HG03442 (cell line): ENCODE results near the gene CYP27A1.
"Not testable (repeated sequence)": the region's sequence is repeated elsewhere in the genome, so short reads cannot be mapped to it uniquely, and the experiment has no call there.

Experiments
- ATAC-seq: cut with Tn5 transposase; IDR thresholded peaks from one replicate; pipeline ENCODE4 v1.9.1; 2021; ENCODE audit warnings: mild to moderate bottlenecking, moderate library complexity; ENCODE audit not compliant: unreplicated experiment

Gene CYP27A1

DNA sequence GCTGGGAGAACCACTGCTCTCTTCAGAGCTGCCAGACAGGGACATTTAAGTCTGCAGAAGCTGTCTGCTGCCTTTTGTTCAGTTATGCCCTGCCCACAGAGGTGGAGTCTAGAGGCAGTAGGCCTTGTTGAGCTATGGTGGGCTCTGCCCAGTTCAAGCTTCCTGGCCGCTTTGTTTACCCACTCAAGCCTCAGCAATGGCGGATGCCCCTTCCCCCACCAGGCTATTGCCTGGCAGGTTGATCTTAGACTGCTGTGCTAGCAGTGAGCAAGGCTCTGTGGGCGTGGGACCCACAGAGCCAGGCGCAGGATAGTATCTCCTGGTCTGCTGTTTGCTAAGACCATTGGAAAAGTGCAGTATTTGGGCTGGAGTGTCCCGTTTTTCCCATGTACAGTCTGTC is 9.2 kb upstream of the CYP27A1 start:
- ATAC-seq = not testable (repeated sequence)

DNA sequence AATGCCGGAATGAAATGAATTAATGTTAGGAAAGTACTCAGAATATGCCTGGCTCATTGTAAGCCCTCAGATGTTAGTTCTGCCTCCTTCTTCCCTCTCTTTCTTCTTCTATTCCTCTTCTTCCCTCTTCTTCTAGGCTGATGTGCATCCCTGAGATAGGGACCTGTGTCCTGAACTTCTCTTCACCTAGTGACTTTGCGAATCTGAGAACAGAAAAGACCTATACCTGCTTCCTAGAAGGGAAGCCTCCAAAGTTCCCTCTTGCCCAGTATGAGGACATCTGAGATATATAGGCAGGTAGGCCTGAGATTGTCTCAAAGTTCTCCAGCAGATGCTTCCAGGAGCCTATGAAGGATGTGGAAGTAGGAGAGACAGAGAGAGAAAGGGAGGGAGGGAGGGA is 8.1 kb upstream of the CYP27A1 start:
- no peak for ATAC-seq

DNA sequence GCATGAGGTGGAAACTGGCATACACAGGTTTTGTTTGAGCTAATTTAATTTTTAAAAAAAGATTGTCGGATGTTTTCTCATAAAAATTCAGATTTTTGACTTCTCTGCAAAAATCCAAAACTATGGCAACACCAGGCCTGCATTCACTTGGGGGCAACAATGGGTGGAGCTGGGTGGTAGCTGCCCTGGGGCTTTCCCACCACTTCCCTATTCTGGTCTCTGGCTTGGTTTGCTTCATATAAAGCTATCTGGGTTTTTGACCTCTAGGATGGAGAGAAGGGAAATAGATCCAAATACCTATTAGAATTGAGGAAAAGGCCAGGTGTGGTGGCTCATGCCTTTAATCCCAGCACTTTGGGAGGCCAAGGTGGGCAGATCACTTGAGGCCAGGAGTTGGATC is 5.5 kb upstream of the CYP27A1 start:
- ATAC-seq = no peak

DNA sequence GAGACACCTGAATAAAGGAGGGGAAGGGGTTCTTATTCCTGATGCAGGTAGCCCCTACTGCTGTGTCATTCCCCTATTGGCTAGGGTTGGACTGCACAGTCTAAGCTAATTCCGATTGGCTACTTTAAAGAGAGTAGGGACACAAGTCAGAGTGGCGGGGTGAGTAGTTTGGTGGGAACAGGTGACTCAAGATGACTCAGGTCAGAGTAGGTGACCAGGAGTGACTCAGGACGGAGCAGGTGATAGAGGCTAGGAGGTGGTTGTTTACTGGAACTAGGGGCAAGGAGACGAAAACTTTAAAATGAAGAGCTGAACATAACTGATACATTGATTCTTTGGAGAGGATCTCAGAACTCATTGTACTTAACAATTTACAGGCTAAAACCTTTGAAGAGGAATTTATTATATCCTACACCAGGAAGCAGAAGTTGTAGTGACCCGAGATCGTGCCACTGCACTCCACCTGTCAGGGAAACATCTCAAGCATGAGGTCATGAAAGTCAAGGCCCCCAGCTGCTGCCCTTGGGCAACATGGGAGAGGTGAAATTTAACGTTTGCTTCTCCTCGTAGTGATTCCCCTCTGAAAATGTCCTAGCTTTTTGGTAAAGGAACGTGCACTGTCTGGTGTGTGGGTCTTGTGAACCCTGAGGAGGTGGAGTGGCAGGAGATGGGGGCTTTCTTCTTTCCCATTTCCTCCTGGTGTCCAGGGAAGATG is 4.5 kb upstream of the CYP27A1 start:
- no peak for ATAC-seq

DNA sequence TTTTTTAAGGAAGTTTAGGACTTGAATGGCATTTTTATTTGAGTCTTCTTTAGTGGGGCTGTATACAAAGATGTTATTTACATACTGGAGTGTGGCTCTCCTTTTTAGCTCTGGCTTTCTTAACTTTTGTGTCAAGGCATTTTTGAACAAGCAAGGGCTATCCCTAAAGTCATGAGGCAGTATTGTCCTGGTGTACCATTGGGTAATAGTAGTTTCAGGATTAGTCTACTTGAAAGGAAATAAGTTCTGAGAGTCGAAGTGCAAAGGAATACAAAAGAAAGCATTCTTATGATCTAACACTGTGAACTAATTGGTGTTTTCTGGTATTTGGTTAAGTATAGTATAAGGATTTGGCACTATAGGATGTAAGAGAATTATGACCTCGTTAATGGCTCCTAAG is 1.9 kb upstream of the CYP27A1 start:
- ATAC-seq = no peak

DNA sequence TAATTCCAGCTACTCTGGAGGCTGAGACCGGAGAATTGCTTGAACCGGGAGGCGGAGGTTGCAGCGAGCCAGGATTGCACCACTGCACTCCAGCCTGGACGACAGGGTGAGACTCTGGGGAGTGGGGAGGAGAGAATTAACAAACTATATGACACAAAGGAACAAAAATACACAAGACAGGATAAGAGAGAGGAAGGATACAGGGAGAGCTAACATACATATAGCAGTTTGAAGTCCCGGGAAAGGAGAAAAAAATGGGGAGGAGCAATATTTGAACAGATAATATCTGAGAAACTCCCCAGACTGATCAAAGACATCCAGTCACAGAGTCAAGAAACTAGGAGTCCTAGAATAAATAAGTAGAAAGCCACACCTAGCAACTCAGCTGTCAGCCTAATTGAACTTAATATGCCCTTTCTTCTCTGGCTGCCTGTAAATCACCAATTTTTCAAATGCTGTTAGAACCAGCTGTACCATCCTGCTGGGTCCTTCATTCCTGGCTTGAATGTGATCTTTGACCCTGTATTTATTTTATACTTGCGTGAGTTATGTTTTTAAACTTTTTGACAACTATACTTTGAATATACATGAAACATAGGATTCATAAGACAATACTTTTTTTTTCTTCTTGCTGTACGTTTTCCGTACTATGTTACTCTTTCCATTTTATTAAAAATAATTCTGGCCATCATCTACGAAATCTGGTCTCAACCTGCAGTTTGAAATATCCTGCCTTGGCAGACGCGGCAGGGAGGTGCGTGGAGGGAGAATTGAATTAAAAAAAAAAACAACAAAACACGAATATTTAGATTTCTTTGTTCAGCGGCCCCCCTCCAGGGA is 876 bp upstream of the CYP27A1 start:
- no peak for ATAC-seq

DNA sequence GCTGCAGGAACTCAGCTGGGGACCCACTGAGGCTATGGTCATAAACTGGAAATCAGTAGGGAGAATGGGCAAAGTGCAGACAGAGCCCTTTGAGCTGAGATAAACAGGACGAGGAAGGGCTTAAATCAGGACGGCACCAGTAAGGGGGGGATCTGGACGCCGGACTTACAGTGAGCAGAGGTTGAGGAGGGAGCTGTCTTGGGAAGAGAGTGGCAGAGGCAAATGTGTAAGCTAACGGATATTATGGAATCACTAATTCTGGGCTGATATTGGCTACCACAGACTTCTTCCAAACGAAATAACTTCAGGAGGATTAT is 539 bp downstream of the CYP27A1 start:
- ATAC-seq = no peak

DNA sequence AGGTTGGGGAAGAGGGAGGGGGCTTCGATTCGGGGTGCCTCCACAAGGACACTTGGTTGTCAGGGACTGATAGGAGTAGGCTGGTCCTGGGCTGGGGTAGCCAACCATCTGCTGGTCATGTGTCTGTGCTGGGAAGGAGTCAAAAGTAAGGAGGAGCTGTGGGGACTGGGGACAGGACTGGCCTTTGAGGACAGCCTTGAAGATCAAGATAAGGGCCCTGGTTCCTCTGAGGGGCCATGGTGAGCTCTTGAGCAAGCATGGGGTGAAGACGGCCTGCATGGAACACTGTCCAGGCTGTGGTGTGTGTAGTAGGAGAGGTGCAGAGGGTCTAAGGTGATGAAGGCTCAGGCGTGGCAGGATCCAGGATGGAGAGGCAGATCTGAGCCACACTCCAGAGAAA is 1.7 kb downstream of the CYP27A1 start:
- no peak for ATAC-seq

DNA sequence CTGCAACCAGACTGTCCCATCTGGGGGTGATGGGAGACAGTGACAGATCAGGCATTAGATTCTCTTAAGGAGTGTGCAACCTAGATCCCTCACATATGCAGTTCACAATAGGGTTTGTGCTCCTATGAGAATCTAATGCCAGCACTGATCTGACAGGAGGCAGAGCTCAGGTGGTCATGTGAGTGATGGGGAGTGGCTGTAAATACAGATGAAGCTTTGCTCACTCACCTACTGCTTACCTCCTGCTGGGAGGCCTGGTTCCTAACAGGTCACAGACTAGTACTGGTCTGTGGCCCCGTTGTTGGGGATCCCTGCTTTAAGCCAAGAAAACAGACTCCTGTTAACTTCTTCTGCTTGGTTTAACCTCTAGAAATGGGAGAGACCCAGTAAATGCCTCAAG is 3.2 kb downstream of the CYP27A1 start:
- no peak for ATAC-seq

DNA sequence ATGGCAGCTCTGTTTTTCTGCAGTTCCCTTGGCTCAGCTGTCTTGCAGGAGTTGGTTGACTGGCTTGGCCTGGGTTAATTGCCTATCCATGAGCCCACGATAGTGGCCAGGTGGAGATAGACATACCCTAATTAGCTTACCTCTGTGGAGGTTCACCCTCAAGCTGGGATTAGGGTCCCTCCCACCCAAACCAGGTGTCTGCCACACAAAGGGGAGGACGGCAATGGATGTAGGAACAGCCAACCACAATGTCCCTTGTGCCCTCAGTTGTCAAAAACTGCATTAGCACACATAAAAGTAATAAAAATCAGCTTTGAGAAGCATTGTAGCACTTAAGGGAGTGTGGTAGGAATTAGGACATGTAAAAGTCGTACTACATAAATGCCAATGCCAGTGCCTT is 4.2 kb downstream of the CYP27A1 start:
- no peak for ATAC-seq

DNA sequence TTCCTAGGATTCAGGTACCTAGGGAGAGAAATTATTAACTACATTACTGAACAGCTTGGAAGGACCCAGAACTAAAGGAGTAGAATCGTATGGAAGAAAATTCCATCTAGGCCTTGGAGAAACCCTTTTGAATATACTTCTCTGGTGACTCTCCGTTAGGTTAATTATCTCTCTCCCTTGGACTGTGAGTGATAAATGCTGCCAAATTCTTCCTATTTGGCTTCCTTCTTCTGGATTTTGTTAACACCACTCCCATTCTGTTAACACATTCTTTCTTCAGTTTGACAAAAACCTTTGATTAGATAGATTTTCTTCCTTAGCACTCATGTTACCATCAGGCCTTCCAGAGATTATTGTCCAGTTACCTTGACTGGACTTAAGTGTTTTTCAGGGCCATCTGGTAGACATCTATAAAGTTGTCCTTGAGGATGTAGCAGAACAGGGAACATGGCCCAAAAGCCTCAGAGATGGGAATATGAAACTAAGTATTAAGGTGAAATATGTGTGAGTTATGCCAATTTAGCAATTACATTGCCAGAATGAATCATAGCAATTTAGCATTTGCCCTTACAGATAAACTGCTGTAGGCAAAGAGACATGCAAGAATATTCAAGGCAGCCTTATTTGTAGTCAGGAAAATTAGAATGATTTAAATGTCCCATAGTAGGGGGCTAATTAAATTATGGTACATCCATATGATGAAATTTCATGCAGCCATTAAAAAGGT is 6.7 kb downstream of the CYP27A1 start:
- ATAC-seq = no peak

DNA sequence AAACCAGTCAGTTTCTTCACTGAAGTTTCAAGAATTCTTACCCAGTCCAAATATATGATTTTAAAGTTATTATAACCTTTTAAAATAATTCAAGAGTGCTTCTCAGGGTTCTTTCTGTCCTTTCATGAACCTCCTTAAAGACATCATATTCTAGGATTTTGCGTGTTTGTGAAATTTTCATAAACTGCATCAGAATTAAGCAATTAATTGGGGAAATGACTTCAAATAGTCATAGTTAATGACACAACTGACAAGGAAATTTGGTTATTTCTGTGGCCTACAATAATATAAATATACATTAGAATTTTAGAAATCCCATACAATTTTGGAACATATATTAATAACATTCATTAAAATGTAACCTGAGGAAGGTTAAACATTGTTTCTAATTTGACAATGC is 10.5 kb downstream of the CYP27A1 start:
- no peak for ATAC-seq

DNA sequence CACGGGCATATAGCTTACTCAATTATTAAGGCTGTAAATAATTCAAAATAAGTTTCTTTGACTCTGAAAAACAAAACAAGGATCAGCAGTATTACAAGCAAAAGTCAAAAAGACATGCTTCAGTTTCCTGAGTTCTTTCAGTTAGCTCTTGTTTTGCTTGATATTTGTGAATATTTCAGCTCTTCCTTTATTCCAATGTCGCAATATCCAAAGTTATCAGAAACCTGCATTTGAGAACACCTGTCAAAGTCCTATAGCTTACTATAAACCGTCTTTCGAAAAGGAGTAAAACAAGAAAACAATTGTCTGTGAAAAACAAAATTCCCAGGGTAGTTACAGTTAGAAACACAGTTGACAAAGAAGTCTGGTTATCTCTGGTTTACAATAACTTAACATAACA is 14.7 kb downstream of the CYP27A1 start:
- ATAC-seq = no peak

DNA sequence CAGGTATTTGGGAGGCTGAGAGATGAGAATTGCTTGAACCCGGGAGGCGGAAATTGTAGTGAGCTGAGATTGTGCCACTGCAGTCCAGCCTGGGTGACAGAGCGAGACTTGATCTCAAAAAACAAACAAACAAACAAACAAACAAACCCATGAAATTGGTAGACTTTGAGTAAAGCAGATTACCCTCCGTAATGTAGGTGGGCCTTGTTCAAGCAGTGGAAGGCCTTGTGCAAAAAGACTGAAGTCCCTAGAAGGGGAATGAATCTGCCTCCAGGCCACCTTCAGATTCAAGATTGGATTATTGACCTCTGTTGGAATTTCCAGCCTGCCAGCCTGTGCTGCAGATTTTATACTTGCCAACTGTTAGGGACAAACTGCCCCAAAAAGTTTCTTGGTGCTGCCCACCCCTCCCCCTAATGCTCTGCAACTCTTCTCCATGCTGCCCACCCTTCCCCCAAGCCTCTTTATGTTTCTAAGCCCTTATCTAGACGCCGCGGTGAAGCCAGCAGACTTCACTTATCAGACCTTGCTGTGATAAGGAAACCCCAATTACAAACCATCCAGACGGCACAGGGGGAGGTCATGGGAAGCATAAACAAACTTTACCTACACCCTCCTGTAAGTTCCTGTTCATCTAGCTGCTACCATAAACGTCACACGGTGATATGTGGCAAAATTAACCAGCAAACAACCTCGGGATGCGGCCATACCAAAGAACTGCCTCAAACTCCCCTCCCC is 17.0 kb downstream of the CYP27A1 start:
- ATAC-seq = no peak

DNA sequence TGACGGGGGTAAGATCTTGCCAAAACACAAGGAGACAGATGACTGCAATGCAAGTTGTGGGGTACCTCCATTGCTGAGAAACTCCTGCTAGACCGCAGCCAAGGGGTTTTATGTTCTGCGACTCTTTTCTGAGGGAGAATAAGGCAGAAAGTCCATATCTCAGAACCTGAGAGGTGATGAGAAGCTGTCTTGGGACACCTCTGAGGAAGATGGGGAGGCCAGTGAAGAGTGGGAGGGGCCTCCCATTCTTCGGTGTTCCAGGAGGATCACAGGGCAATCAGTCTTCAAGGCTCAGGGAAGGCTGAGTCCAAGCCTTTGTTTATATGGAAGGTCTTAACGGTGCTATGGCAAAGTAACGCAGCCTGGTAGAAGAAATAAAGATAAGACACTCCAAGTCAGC is 18.0 kb downstream of the CYP27A1 start:
- ATAC-seq = no peak

DNA sequence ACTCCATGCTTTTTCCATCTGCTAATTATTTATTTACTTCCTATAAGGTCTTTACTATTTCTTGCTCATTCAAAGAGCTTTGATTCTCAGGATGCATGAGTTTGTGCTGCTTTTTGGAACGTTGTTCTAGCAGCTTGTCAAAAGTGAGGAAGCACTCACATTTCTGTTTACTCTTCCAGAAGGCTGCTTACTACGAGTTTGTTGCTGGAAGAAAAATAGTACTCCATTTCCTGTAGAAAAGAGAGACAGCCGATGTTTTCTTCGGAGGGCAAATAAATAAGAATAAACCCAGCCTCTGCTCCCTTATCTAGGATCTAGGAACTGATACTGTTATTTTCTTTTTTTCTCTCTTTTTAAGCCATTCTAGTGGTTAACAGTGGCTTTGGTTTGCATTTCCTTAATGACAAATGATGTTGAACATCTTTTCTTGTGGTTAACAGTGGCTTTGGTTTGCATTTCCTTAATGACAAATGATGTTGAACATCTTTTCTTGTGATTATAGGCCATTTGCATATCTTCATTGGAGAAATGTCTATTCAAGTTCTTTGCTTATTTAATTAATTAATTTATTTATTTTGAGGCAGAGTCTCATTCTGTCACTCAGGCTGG is 20.5 kb downstream of the CYP27A1 start:
- ATAC-seq = no peak

DNA sequence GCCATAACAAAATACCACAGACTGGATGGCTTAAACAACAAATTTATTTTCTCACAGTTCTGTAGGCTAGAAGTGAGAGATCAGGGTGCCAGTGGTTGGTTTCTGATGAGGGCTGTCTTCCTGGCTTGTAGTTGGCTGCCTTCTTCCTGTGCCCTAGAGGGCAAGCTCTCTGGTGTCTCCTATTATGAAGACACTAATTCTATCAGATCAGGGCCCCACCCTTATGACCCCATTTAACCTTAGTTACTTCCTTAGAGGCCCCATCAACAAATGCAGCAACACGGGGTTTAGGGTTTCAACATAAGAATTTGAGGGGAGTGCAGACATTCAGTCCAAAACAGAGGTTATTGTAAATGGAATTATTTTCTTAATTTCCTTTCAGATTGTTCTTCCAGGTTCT is 22.9 kb downstream of the CYP27A1 start:
- ATAC-seq = no peak

DNA sequence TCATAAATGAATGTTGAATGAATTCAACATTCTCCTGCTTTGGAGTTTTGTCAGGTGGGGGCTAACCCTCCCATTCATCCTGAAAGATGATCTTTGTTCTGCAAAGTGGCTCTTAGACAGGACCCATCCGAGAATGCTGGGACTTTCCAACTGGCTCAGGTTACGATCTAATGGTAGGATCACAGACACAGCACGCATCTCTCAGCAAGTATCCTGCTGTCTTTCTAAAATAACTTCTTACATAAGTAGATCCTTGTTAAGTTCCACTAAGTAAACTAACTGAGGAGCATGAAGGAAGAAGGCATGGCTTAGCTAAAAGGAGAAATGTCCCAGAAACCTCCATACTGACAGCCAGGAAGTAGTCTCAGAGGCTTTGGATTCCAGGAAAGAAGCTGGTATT is 23.7 kb downstream of the CYP27A1 start:
- no peak for ATAC-seq

DNA sequence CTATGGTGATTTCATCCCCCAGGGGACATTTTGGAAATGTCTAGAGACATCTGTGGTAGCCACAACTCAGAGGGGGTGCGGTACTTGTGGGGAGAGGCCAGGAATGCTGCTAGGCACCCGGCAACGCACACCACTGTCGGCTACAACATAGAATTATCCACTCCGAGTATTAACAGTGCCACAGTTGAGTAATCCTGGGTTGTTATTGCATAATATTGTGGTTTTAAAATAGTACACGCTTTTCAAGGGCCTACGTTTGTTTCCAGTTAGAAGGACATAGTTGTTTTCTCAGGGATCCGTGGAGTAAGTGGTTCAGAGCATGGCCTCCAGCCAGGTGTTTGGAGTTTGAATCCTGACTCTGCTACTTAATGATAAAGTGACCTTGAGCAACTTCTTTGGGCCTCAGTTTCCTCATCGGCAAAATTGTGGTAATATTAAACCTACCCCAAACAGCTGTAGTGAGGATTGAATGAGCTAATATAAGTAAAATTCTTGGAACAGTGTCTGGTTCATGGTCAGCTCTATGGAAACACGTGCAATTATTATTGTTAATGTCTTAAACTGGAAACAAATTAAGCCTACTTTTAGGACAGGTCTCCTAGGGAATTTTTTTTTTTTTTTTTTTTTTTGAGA is 24.5 kb downstream of the CYP27A1 start:
- ATAC-seq = no peak

DNA sequence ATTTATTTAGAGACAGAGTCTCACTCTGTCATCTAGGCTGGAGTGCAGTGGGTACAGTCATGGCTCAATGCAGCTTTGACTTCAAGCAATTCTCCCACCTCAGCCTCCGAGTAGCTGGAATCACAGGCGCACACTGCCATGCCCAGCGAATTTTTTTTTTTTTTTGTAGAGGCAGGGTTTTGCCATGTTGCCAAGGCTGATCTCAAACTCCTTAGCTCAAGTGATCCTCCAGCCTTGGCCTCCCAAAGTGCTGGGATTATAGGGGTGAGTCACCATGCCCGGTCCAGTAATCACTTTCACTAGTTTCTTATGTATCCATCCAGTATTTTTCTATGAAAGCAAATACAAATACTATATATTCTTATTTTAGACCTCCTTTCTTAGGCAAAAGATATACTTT is 25.7 kb downstream of the CYP27A1 start:
- ATAC-seq = no peak
